GM21528 (cell line): ENCODE data around the gene CCNL2.
A peak's percentile ranks its signal among the peaks of the same experiment; 100 is the strongest.
"Not testable (repeated sequence)": the region's sequence is repeated elsewhere in the genome, so short reads cannot be mapped to it uniquely, and the experiment has no call there.

ENCODE experiments used
- ATAC-seq: cut with Tn5 transposase; IDR thresholded peaks from one replicate; pipeline ENCODE4 v1.9.1; 2021; ENCODE audit warnings: mild to moderate bottlenecking, moderate library complexity; ENCODE audit not compliant: unreplicated experiment, low FRiP score

Gene CCNL2

GRCh38 chr1:1421147-1421906 lies 22.2 kb upstream of the CCNL2 start, which contains the start of gene ANKRD65:
ANKRD65 (minus strand) TSS chr1:1421276; CDS start chr1:1421005, 271 bp downstream.
- ATAC-seq: no peak

GRCh38 chr1:1420654-1421141 lies 21.6 kb upstream of the CCNL2 start:
- no peak for ATAC-seq

GRCh38 chr1:1419813-1420653 lies 20.9 kb upstream of the CCNL2 start:
- no peak for ATAC-seq

GRCh38 chr1:1419363-1419812 lies 20.3 kb upstream of the CCNL2 start:
- ATAC-seq: no peak

- ATAC-seq: no peak
Observed at GRCh38 chr1:1418464-1419362, 19.6 kb upstream of the CCNL2 start.

GRCh38 chr1:1417825-1418463 lies 18.8 kb upstream of the CCNL2 start:
- not testable (repeated sequence) for ATAC-seq

- not testable (repeated sequence) for ATAC-seq
Observed at GRCh38 chr1:1417396-1417795, 18.3 kb upstream of the CCNL2 start.

- no peak for ATAC-seq
Observed at GRCh38 chr1:1415751-1416150, 16.6 kb upstream of the CCNL2 start.

GRCh38 chr1:1412311-1412902 lies 13.3 kb upstream of the CCNL2 start:
- ATAC-seq: not testable (repeated sequence)

- no peak for ATAC-seq
Observed at GRCh38 chr1:1411626-1412025, 12.5 kb upstream of the CCNL2 start.

- not testable (repeated sequence) for ATAC-seq
Observed at GRCh38 chr1:1410238-1410637, 11.1 kb upstream of the CCNL2 start.

GRCh38 chr1:1407636-1408318 lies 8.6 kb upstream of the CCNL2 start:
- ATAC-seq: peak; percentile 22

- peak; percentile 92 for ATAC-seq
Observed at GRCh38 chr1:1406821-1407635, 7.9 kb upstream of the CCNL2 start, which contains the start of gene MRPL20. MRPL20 (minus strand) TSS chr1:1407293; CDS start chr1:1407217, 76 bp downstream.

GRCh38 chr1:1406101-1406820 lies 7.1 kb upstream of the CCNL2 start:
- ATAC-seq: no peak

GRCh38 chr1:1403653-1404052 lies 4.5 kb upstream of the CCNL2 start:
- no peak for ATAC-seq

GRCh38 chr1:1402901-1403392 lies 3.8 kb upstream of the CCNL2 start:
- ATAC-seq: not testable (repeated sequence)
